A549 (cell line): ENCODE data around the gene POLR3G. TPM values are rescaled to one million over a fixed set of nuclear protein-coding genes. Genes with fewer than 3 reads are reported as not detected.

Experiments used
- ATAC-seq, 2 experiments: fragments of 200-7000 bp in 1 of 2; fragments of >200 bp in 1 of 2; cut with Nextera tagmentation in 1 of 2; cut with Tn5 transposase in 1 of 2; 3 replicates each; pipeline versions ENCODE4 v1.8.0 to v1.9.1; 2018 to 2020; ENCODE audit warnings: mild to moderate bottlenecking in 1 of 2, moderate library complexity in 1 of 2
- CTCF ChIA-PET: fragments of 300-600 bp; sonication (Branson Sonifier 250); formaldehyde crosslinking; extraction: SDS; loops from one replicate; lab custom pipeline; 2021; ENCODE audit warnings: antibody characterized with exemption, inconsistent platforms; lab: Yijun Ruan, JAX
- POLR2A ChIA-PET: fragments of 350-600 bp; formaldehyde crosslinking; extraction: SDS; loops from one replicate; lab custom pipeline; 2021; ENCODE audit warnings: antibody characterized with exemption, inconsistent platforms; lab: Yijun Ruan, JAX
- DNase-seq, 2 experiments: peaks; one replicate each; pipeline versions ENCODE4 v3.0.0 to v3.0.0-alpha.2; 2011 to 2016; ENCODE audit warnings: low read depth in 1 of 2, low spot score in 1 of 2
- FAIRE-seq: peaks from 2 replicates; lab custom pipeline; 2011; peaks lifted over from hg19 to GRCh38; lab: Jason Lieb, UNC
- H3K27ac ChIP-seq, 2 experiments: fragments of >200 bp; sonication (Bioruptor Twin); formaldehyde crosslinking; 3 replicates each; pipeline ENCODE4 v1.5.1; 2016 to 2017
- H3K4me1 ChIP-seq: fragments of >200 bp; sonication (Bioruptor Twin); formaldehyde crosslinking; 3 replicates; pipeline ENCODE4 v1.6.1; 2016
- H3K4me2 ChIP-seq: fragments of >200 bp; sonication (Bioruptor Twin); formaldehyde crosslinking; 3 replicates; pipeline ENCODE4 v1.6.1; 2016
- H3K4me3 ChIP-seq: fragments of >200 bp; sonication (Bioruptor Twin); formaldehyde crosslinking; 3 replicates; pipeline ENCODE4 v1.5.1; 2016
- H3K9me3 ChIP-seq: fragments of >200 bp; sonication (Bioruptor Twin); formaldehyde crosslinking; 3 replicates; pipeline ENCODE4 v1.6.1; 2016
- CBX2 ChIP-seq: fragments of 200-600 bp; sonication (generic); IDR thresholded peaks from 2 replicates; pipeline ENCODE4 v1.6.1; 2016; ENCODE audit warnings: low read depth, mild to moderate bottlenecking, borderline replicate concordance
- CBX8 ChIP-seq: fragments of 200-600 bp; sonication (generic); IDR thresholded peaks from 2 replicates; pipeline ENCODE4 v1.6.1; 2016
- CEBPB ChIP-seq, 2 experiments: fragments of >200 bp in 1 of 2; sonication (Bioruptor Twin) in 1 of 2; formaldehyde crosslinking in 1 of 2; IDR thresholded peaks; 2 replicates each; pipeline ENCODE4 v1.6.1; 2012 to 2016
- EHF ChIP-seq: fragments of 250-450 bp; sonication (Bioruptor Pico); IDR thresholded peaks from 2 replicates; pipeline ENCODE4 v1.5.0; 2020; ENCODE audit warnings: mild to moderate bottlenecking
- ESRRA ChIP-seq: fragments of 150-350 bp; IDR thresholded peaks from 2 replicates; pipeline ENCODE4 v1.6.1; 2014; ENCODE audit warnings: mild to moderate bottlenecking, low read length, borderline replicate concordance
- HOXB13 ChIP-seq: fragments of 250-450 bp; sonication (Bioruptor Pico); IDR thresholded peaks from 2 replicates; pipeline ENCODE4 v1.5.0; 2020; ENCODE audit warnings: low read depth, mild to moderate bottlenecking, moderate library complexity
- JUN ChIP-seq, 2 experiments: fragments of >200 bp; sonication (Bioruptor Twin); formaldehyde crosslinking; IDR thresholded peaks; 2 replicates in 1 of 2; 3 replicates in 1 of 2; pipeline ENCODE4 v1.6.1; 2016 to 2017
- JUNB ChIP-seq: fragments of >200 bp; sonication (Bioruptor Twin); formaldehyde crosslinking; IDR thresholded peaks from 2 replicates; pipeline ENCODE4 v1.6.1; 2016
- KDM1A ChIP-seq: fragments of 200-600 bp; sonication (generic); IDR thresholded peaks from 2 replicates; pipeline ENCODE4 v1.6.1; 2016; ENCODE audit warnings: low read depth, mild to moderate bottlenecking
- KDM5A ChIP-seq: fragments of 200-600 bp; sonication (generic); IDR thresholded peaks from 2 replicates; pipeline ENCODE4 v1.6.1; 2016; ENCODE audit warnings: antibody characterized with exemption, mild to moderate bottlenecking
- MAFK ChIP-seq: fragments of 450-650 bp; IDR thresholded peaks from 2 replicates; pipeline ENCODE4 v1.6.1; 2014; ENCODE audit not compliant: partially characterized antibody
- NPAS2 ChIP-seq: fragments of 250-450 bp; sonication (Bioruptor Pico); IDR thresholded peaks from 2 replicates; pipeline ENCODE4 v1.8.0; 2022; ENCODE audit warnings: mild to moderate bottlenecking, moderate library complexity, borderline replicate concordance
- RNF2 ChIP-seq: fragments of 200-600 bp; sonication (generic); IDR thresholded peaks from 2 replicates; pipeline ENCODE4 v1.6.1; 2016; ENCODE audit warnings: low read depth, mild to moderate bottlenecking, antibody characterized with exemption, moderate library complexity, borderline replicate concordance
- SMC3 ChIP-seq: fragments of >200 bp; sonication (Bioruptor Twin); formaldehyde crosslinking; IDR thresholded peaks from 3 replicates; pipeline ENCODE4 v1.6.1; 2018; ENCODE audit warnings: inconsistent platforms
- TFCP2L1 ChIP-seq: fragments of 250-450 bp; sonication (Bioruptor Pico); IDR thresholded peaks from 2 replicates; pipeline ENCODE4 v1.5.0; 2021; ENCODE audit warnings: mild to moderate bottlenecking
- TP53 ChIP-seq: fragments of 250-450 bp; sonication (Bioruptor Pico); IDR thresholded peaks from 2 replicates; pipeline ENCODE4 v1.5.0; 2021; ENCODE audit warnings: mild to moderate bottlenecking, moderate library complexity
- ZSCAN20 ChIP-seq: fragments of 250-450 bp; sonication (Bioruptor Pico); IDR thresholded peaks from 2 replicates; pipeline ENCODE4 v1.8.0; 2022; ENCODE audit warnings: mild to moderate bottlenecking, moderate library complexity
- WGBS: methylation state at CpG from one replicate; pipeline ENCODE4 v1.1.6; 2017; ENCODE audit errors: missing lambda C conversion rate; 5-methylcytosine and 5-hydroxymethylcytosine counted together
- polyA plus RNA-seq, 4 experiments: library from polyadenylated mRNA; depleted of rRNA in 3 of 4; stranded (reverse); fragments of >200 nt; fragmentation: RNase III in 1 of 4; extraction: RNeasy Plus Mini Kit Qiagen cat#74134 plus additional on column Dnase treatment in 1 of 4; gene quantifications; 2 replicates in 3 of 4; 3 replicates in 1 of 4; pipeline ENCODE4 v1.2.3, GENCODE V29; 2011 to 2017
- TF ChIP-seq, protein P1 (sequence below): IDR thresholded peaks from 2 replicates; pipeline ENCODE4 v1.6.1; 2012
- TF ChIP-seq, protein P2 (sequence below): IDR thresholded peaks from 2 replicates; pipeline ENCODE4 v1.6.1; 2012; ENCODE audit warnings: low read depth, borderline replicate concordance
- TF ChIP-seq, protein P3 (sequence below): fragments of 250-450 bp; sonication (Bioruptor Pico); IDR thresholded peaks from 2 replicates; pipeline ENCODE4 v1.5.0; 2021; ENCODE audit warnings: mild to moderate bottlenecking, moderate library complexity, borderline replicate concordance
- TF ChIP-seq, protein P4 (sequence below): fragments of 450-650 bp; IDR thresholded peaks from 2 replicates; pipeline ENCODE4 v1.6.1; 2014; ENCODE audit warnings: antibody characterized with exemption

POLR3G gene
- polyA plus RNA-seq, 2 of the 4 experiments (the other 2 are of a cell fraction) = 11.7 to 22.6 TPM

DNA sequence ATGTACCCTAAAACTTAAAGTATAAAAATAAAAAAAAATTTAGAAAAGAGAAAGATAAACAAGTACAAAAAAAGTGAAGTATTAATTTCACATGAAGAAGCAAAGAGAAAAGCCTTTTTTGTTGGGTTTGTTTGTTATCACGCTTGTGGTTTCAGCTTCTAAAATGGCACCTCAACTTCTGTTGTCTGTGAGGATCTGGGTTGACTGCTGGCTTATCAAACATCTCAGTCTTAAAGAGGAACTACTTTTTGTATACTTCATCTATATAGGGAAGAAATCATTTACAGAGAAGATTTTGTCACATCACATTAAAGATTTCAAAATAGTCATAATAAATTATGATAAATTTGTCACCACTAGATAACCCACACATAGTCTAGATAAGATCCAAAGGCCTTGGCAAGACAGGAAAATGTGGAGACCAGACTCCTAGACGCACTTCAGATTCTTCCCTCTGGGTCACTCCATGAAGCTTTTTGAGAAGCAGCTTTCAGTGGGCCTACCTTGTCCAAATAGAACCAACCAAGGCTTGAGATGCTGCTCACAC is 75.1 kb downstream of the POLR3G start (continued):
- TF ChIP-seq, protein P1, sequence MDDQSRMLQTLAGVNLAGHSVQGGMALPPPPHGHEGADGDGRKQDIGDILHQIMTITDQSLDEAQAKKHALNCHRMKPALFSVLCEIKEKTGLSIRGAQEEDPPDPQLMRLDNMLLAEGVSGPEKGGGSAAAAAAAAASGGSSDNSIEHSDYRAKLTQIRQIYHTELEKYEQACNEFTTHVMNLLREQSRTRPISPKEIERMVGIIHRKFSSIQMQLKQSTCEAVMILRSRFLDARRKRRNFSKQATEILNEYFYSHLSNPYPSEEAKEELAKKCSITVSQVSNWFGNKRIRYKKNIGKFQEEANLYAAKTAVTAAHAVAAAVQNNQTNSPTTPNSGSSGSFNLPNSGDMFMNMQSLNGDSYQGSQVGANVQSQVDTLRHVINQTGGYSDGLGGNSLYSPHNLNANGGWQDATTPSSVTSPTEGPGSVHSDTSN = no peak
- TF ChIP-seq, protein P2, sequence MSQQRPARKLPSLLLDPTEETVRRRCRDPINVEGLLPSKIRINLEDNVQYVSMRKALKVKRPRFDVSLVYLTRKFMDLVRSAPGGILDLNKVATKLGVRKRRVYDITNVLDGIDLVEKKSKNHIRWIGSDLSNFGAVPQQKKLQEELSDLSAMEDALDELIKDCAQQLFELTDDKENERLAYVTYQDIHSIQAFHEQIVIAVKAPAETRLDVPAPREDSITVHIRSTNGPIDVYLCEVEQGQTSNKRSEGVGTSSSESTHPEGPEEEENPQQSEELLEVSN = no peak
- no peak for TF ChIP-seq KDM1A

DNA sequence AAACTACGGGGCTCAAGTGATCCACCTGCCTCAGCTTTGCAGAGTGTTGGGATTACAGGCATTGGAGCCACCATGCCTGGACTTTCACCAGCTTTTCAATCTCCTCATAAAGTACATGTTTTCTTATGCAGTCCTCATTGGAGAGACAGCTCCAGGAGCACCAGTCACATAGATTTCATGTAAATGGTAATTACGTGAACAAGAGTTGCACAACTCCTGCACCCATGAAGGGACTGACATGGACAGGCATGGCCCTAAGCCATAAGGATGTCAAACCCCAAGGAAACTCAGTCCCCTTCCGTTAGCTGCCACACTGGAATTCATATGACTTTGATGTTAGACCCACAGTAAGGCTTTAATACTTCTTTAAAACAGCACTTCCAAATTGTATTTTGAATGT is 76.3 kb downstream of the POLR3G start:
- WGBS = 42% methylated on average over 3 of the region's 3 CpGs
- DNase-seq (no peak), ATAC-seq (no peak), FAIRE-seq (no peak)
- Histone ChIP-seq H3K9me3 (no peaks in the 10 kb centered on the region), H3K4me3 (no peak overlapping the region), H3K4me1 (peaks cover 14% of the 10 kb centered on the region; the same call in 2 of the 3 replicates), H3K4me2 (no peak overlapping the region), H3K27ac (no peak overlapping the region)
- ChIA-PET CTCF (interaction anchor here (1.1 kb wide), 1 partner anchor 21 kb away, joined by 6 read pairs; the partner anchor contains the start of gene LYSMD3), POLR2A (no interaction called here)
- TF ChIP-seq TP53 (no peak), HOXB13 (CRISPR knock-in tag) (no peak), JUNB (no peak), ZSCAN20 (CRISPR knock-in tag) (no peak), CEBPB (IDR thresholded peaks at IDR 0.05) (no peak), SMC3 (no peak), JUN (IDR thresholded peaks at IDR 0.05) (no peak)
- TF ChIP-seq, protein P3, sequence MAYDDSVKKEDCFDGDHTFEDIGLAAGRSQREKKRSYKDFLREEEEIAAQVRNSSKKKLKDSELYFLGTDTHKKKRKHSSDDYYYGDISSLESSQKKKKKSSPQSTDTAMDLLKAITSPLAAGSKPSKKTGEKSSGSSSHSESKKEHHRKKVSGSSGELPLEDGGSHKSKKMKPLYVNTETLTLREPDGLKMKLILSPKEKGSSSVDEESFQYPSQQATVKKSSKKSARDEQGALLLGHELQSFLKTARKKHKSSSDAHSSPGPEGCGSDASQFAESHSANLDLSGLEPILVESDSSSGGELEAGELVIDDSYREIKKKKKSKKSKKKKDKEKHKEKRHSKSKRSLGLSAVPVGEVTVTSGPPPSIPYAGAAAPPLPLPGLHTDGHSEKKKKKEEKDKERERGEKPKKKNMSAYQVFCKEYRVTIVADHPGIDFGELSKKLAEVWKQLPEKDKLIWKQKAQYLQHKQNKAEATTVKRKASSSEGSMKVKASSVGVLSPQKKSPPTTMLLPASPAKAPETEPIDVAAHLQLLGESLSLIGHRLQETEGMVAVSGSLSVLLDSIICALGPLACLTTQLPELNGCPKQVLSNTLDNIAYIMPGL (CRISPR knock-in tag) = no peak

DNA sequence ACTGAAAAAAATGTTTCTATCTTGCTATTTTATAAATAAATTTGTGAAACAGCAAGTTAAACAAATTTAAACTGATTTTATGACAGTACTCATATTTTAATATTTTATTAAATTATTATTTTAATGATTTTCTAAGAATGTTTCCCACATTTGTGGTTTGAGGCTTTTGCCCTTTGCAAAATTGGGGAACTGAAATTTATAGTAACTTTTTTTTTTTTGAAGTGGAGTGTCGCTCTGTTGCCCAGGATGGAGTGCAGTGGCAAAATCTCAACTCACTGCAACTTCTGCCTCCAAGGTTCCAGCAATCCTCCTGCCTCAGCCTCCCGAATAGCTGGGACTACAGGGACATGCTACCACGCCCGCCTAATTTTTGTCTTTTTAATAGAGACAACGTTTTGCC is 76.7 kb downstream of the POLR3G start:
- no peak for FAIRE-seq
- POLR2A ChIA-PET = no interaction called here

DNA sequence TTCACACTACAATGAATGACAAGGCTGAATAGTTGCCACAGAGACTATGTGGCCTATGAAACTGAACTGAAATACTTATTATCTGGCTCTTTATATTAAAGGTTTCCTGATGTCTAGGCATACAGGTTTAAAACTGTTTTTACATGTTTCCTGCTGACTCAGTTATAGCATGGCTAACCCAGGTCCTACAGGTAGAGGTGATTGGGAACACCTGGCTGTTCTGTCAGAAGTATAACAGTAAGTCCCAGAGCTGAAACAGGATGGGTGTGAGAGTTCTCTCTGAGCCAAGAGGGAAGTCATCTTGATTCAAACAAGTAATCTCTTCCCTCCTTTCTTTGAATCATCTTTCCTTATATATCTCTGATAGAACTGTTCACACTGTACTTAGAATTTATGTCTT is 79.0 kb downstream of the POLR3G start:
- CTCF ChIA-PET = interaction anchor here (0.6 kb wide), 1 partner anchor 837 kb away, joined by 3 read pairs; no protein-coding TSS in a partner anchor

More for the DNA sequence above, 76.7 kb downstream of the POLR3G start:
- no peak overlapping the region for H3K4me3 ChIP-seq
- H3K9me3 ChIP-seq = no peaks in the 10 kb centered on the region
- H3K27ac ChIP-seq = no peak overlapping the region
- no peak for ATAC-seq
- WGBS = 37% methylated on average over 5 of the region's 5 CpGs
- no peak overlapping the region for H3K4me2 ChIP-seq
- CTCF ChIA-PET = no interaction called here
- DNase-seq = no peak
- H3K4me1 ChIP-seq = peaks cover 14% of the 10 kb centered on the region; the same call in 2 of the 3 replicates
- TF ChIP-seq MAFK (no peak), TFCP2L1 (CRISPR knock-in tag) (no peak), HOXB13 (CRISPR knock-in tag) (no peak), KDM1A (no peak), ZSCAN20 (CRISPR knock-in tag) (no peak), NPAS2 (CRISPR knock-in tag) (no peak)
- TF ChIP-seq, protein P3 (CRISPR knock-in tag) = no peak

More for the DNA sequence above, 79.0 kb downstream of the POLR3G start:
- H3K4me1 ChIP-seq = peaks cover 8% of the 10 kb centered on the region
- ATAC-seq = no peak
- H3K4me2 ChIP-seq = no peak overlapping the region
- POLR2A ChIA-PET = no interaction called here
- H3K27ac ChIP-seq = no peak overlapping the region
- H3K4me3 ChIP-seq = no peak overlapping the region
- H3K9me3 ChIP-seq = no peaks in the 10 kb centered on the region
- no peak for TF ChIP-seq CBX8
- TF ChIP-seq KDM5A = no peak
- TF ChIP-seq ESRRA = no peak
- TF ChIP-seq CBX2 = no peak
- no peak for TF ChIP-seq JUN (IDR thresholded peaks at IDR 0.05)
- no peak for TF ChIP-seq EHF (CRISPR knock-in tag)
- TF ChIP-seq, protein P4, sequence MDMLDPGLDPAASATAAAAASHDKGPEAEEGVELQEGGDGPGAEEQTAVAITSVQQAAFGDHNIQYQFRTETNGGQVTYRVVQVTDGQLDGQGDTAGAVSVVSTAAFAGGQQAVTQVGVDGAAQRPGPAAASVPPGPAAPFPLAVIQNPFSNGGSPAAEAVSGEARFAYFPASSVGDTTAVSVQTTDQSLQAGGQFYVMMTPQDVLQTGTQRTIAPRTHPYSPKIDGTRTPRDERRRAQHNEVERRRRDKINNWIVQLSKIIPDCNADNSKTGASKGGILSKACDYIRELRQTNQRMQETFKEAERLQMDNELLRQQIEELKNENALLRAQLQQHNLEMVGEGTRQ = no peak
- TF ChIP-seq RNF2 = no peak
- FAIRE-seq = no peak
- DNase-seq = no peak
